ENCODE data around the gene SYN1.
A peak's percentile ranks its signal among the peaks of the same experiment; 100 is the strongest.

The SYN1 gene

GRCh38 chrX:47634871-47635575, 15.4 kb upstream of the SYN1 start:
- FAIRE-seq (no peak), DNase-seq (ENCODE audit: insufficient read length, low spot score) (no peak)

GRCh38 chrX:47633689-47634590, 14.3 kb upstream of the SYN1 start:
- FAIRE-seq (peak; percentile 28), DNase-seq (ENCODE audit: insufficient read length, low spot score) (no peak)

GRCh38 chrX:47632666-47633065, 13.0 kb upstream of the SYN1 start:
- FAIRE-seq, result no peak
- no peak for DNase-seq (ENCODE audit: insufficient read length, low spot score)

GRCh38 chrX:47631676-47632075, 12.0 kb upstream of the SYN1 start:
- no peak for FAIRE-seq
- DNase-seq (ENCODE audit: insufficient read length, low spot score), result no peak

- FAIRE-seq (no peak), DNase-seq (ENCODE audit: insufficient read length, low spot score) (no peak)
Observed at GRCh38 chrX:47629419-47630200, 10.0 kb upstream of the SYN1 start, which contains the start of gene CFP. CFP (minus strand) TSS chrX:47629930; CDS start chrX:47629844, 86 bp downstream.

GRCh38 chrX:47628982-47629381, 9.3 kb upstream of the SYN1 start:
- DNase-seq (ENCODE audit: insufficient read length, low spot score) (no peak), FAIRE-seq (peak; percentile 88)

- FAIRE-seq, result no peak
- no peak for DNase-seq (ENCODE audit: insufficient read length, low spot score)
Observed at GRCh38 chrX:47625365-47625764, 5.7 kb upstream of the SYN1 start.

- no peak for FAIRE-seq
- DNase-seq (ENCODE audit: insufficient read length, low spot score), result no peak
Observed at GRCh38 chrX:47623540-47624027, 3.9 kb upstream of the SYN1 start.

- no peak for DNase-seq (ENCODE audit: insufficient read length, low spot score)
- FAIRE-seq, result no peak
Observed at GRCh38 chrX:47621851-47622250, 2.2 kb upstream of the SYN1 start.

GRCh38 chrX:47620303-47620685, 637 bp upstream of the SYN1 start:
- no peak for DNase-seq (ENCODE audit: insufficient read length, low spot score)
- FAIRE-seq, result no peak

- FAIRE-seq (no peak), DNase-seq (ENCODE audit: insufficient read length, low spot score) (no peak)
Observed at GRCh38 chrX:47618923-47619485, 653 bp downstream of the SYN1 start.

GRCh38 chrX:47614618-47615017, 5.0 kb downstream of the SYN1 start:
- DNase-seq (ENCODE audit: insufficient read length, low spot score) (no peak), FAIRE-seq (no peak)

GRCh38 chrX:47613082-47613481, 6.6 kb downstream of the SYN1 start:
- FAIRE-seq, result no peak
- DNase-seq (ENCODE audit: insufficient read length, low spot score), result no peak

GRCh38 chrX:47612418-47612817, 7.2 kb downstream of the SYN1 start:
- no peak for FAIRE-seq
- DNase-seq (ENCODE audit: insufficient read length, low spot score), result no peak

- FAIRE-seq, result no peak
- no peak for DNase-seq (ENCODE audit: insufficient read length, low spot score)
Observed at GRCh38 chrX:47611926-47612325, 7.7 kb downstream of the SYN1 start.

- FAIRE-seq (no peak), DNase-seq (ENCODE audit: insufficient read length, low spot score) (no peak)
Observed at GRCh38 chrX:47611489-47611888, 8.2 kb downstream of the SYN1 start.

GRCh38 chrX:47610511-47610910, 9.1 kb downstream of the SYN1 start:
- no peak for FAIRE-seq
- no peak for DNase-seq (ENCODE audit: insufficient read length, low spot score)

- no peak for FAIRE-seq
- DNase-seq (ENCODE audit: insufficient read length, low spot score), result no peak
Observed at GRCh38 chrX:47608130-47608810, 11.4 kb downstream of the SYN1 start.

- no peak for FAIRE-seq
- DNase-seq (ENCODE audit: insufficient read length, low spot score), result no peak
Observed at GRCh38 chrX:47607091-47607490, 12.6 kb downstream of the SYN1 start.

- FAIRE-seq, result no peak
- DNase-seq (ENCODE audit: insufficient read length, low spot score), result no peak
Observed at GRCh38 chrX:47605024-47605423, 14.6 kb downstream of the SYN1 start.
